ENCODE results near the gene DISP3.

DNA sequence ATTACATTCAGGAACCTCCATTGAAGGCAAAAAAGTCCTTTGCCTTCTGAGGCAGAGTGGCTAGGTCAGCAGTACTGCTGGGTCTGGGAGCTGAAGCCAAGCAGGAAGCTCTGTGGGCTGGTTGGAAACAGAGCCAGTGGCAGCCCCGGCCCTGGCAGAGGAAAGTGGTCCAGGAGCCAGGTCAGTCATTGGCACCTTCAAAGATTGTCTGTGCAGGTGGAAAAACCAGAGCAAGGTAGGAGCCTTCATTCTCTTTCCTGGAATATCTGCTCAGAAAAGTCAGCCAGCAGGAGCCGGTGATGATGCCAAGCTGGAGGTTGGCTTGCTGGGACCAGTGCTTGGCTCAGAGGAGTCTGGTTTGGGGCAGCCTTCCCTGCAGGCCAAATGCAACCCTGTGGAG lies 12.5 kb upstream of the DISP3 start:
- TF ChIP-seq, protein P1, sequence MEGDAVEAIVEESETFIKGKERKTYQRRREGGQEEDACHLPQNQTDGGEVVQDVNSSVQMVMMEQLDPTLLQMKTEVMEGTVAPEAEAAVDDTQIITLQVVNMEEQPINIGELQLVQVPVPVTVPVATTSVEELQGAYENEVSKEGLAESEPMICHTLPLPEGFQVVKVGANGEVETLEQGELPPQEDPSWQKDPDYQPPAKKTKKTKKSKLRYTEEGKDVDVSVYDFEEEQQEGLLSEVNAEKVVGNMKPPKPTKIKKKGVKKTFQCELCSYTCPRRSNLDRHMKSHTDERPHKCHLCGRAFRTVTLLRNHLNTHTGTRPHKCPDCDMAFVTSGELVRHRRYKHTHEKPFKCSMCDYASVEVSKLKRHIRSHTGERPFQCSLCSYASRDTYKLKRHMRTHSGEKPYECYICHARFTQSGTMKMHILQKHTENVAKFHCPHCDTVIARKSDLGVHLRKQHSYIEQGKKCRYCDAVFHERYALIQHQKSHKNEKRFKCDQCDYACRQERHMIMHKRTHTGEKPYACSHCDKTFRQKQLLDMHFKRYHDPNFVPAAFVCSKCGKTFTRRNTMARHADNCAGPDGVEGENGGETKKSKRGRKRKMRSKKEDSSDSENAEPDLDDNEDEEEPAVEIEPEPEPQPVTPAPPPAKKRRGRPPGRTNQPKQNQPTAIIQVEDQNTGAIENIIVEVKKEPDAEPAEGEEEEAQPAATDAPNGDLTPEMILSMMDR (IDR thresholded peaks at IDR 0.05): no peak
- TF ChIP-seq ZFX (IDR thresholded peaks at IDR 0.05; ENCODE audit: borderline replicate concordance): no peak

Measured in 22Rv1 (cell line).